Measurements from ENCODE around the gene ZNF750.

The ZNF750 gene

GRCh38 chr17:82817947-82818346 is 21.9 kb downstream of the ZNF750 start:
- no peak for TF ChIP-seq CTCF (IDR thresholded peaks at IDR 0.05; ENCODE audit: low read depth, low read length)
- Histone ChIP-seq H3K9me3 (ENCODE audit: severe bottlenecking) (peaks cover 2% of the 10 kb centered on the region), H3K27me3 (ENCODE audit: insufficient read depth, low read depth, severe bottlenecking) (no peaks in the 10 kb centered on the region), H3K27ac (no peak overlapping the region), H3K4me3 (ENCODE audit: low read depth, low read length) (no peak overlapping the region), H3K36me3 (peaks cover 90% of the 10 kb centered on the region)
- no peak for DNase-seq

GRCh38 chr17:82816358-82816757 is 23.5 kb downstream of the ZNF750 start:
- DNase-seq, result no peak

GRCh38 chr17:82815790-82816305 is 24.0 kb downstream of the ZNF750 start:
- Histone ChIP-seq H3K27me3 (ENCODE audit: insufficient read depth, low read depth, severe bottlenecking) (no peaks in the 10 kb centered on the region), H3K27ac (no peak overlapping the region), H3K4me3 (ENCODE audit: low read depth, low read length) (no peak overlapping the region), H3K36me3 (peaks cover 95% of the 10 kb centered on the region), H3K9me3 (ENCODE audit: severe bottlenecking) (peaks cover 2% of the 10 kb centered on the region)
- no peak for TF ChIP-seq CTCF (IDR thresholded peaks at IDR 0.05; ENCODE audit: low read depth, low read length)
- DNase-seq, result no peak

More at GRCh38 chr17:82816358-82816757, 23.5 kb downstream of the ZNF750 start:
- Histone ChIP-seq H3K27ac (no peak overlapping the region), H3K36me3 (peaks cover 93% of the 10 kb centered on the region), H3K9me3 (ENCODE audit: severe bottlenecking) (peaks cover 2% of the 10 kb centered on the region), H3K27me3 (ENCODE audit: insufficient read depth, low read depth, severe bottlenecking) (no peaks in the 10 kb centered on the region), H3K4me3 (ENCODE audit: low read depth, low read length) (no peak overlapping the region)
- no peak for TF ChIP-seq CTCF (IDR thresholded peaks at IDR 0.05; ENCODE audit: low read depth, low read length)

- H3K36me3 ChIP-seq, result peaks cover 97% of the 10 kb centered on the region
- TF ChIP-seq CTCF (IDR thresholded peaks at IDR 0.05; ENCODE audit: low read depth, low read length), result no peak
Observed at GRCh38 chr17:82815354-82815753, 24.5 kb downstream of the ZNF750 start.

GRCh38 chr17:82814834-82815233 is 25.0 kb downstream of the ZNF750 start:
- no peaks in the 10 kb centered on the region for H3K9me3 ChIP-seq (ENCODE audit: severe bottlenecking)
- H3K27ac ChIP-seq, result no peak overlapping the region
- peaks cover 98% of the 10 kb centered on the region for H3K36me3 ChIP-seq
- TF ChIP-seq CTCF (IDR thresholded peaks at IDR 0.05; ENCODE audit: low read depth, low read length), result no peak
- no peak for DNase-seq
- no peaks in the 10 kb centered on the region for H3K27me3 ChIP-seq (ENCODE audit: insufficient read depth, low read depth, severe bottlenecking)
- no peak overlapping the region for H3K4me3 ChIP-seq (ENCODE audit: low read depth, low read length)

More at GRCh38 chr17:82815354-82815753, 24.5 kb downstream of the ZNF750 start:
- no peak overlapping the region for H3K27ac ChIP-seq
- H3K9me3 ChIP-seq (ENCODE audit: severe bottlenecking), result peaks cover 2% of the 10 kb centered on the region
- H3K4me3 ChIP-seq (ENCODE audit: low read depth, low read length), result no peak overlapping the region
- DNase-seq, result no peak
- no peaks in the 10 kb centered on the region for H3K27me3 ChIP-seq (ENCODE audit: insufficient read depth, low read depth, severe bottlenecking)

Measured in WERI-Rb-1 (cell line).